HG02798 (cell line): ENCODE results near the gene HHAT.
A peak's percentile ranks its signal among the peaks of the same experiment; 100 is the strongest.

Experiments used
- ATAC-seq: cut with Tn5 transposase; IDR thresholded peaks from one replicate; pipeline ENCODE4 v1.9.1; 2021; ENCODE audit warnings: mild to moderate bottlenecking; ENCODE audit not compliant: unreplicated experiment, poor library complexity

Gene HHAT

DNA sequence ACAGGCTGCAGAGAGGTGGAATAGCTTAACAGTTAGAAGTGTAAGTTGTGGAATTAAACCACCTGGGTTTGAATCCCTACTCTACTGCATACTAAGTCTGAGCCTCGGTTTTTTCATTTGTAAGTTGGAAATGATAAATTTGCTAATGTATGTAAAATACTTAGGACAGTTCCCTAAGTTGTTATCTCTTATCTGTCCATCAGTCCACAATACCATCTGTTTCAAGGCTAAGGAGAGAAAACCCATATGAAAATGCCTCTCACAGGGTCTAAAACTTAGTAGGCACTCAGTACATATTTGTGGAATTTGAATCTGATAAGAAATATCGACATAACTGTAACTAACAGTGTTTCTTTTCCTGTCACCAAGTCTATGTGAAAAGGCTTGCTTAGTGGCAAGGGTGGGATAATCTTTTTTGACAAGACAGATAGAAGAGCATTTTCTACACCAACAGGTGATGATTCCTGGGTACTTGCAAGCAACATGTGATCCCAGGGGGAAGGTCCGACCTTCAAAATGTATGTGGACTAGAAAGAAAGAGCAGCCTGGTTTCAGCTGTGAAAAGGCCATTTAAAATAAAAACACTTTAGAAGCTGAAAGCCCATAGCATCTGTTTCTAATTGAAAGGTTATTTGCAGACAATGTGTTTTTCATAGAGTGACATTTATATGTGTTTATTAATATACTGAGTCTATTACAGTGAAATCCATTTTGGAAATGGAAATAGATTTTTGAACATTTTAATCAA lies 202.9 kb downstream of the HHAT start:
- no peak for ATAC-seq

DNA sequence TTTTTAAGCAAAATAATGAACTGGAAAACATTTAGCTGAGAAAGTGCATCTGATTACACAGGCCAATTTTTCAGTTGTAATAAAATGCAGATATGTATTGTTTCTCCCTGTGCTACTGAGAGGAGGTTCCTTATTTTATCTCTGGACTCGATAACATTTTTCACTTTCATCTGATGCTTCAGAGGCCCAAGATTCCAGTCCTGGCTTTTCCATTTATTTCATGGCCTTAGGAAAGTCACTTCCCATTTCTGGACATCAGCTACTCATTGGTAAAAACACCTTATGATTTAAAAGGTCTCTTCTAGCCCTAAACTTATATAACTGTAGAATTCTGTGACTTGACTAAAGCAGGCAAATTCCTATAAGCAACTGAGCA lies 203.5 kb downstream of the HHAT start:
- ATAC-seq = no peak

DNA sequence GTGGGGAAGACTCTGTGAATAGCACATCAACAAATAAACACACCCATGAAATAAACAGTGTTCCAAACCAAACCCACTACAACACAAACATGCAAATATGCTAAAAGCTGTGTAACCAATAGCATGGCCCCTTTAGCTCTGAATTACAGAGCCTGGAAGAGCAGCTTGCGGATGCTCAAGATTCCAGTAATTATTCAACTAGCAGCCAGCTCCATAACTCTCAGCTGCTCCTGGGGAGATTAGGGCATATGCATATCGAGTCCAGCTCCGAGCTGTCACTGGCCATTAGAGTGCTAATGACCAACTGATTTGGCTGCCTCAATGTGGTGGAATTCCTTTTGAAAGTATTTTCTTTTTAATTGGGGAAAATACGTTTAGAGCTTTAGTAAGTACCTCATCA lies 207.1 kb downstream of the HHAT start:
- no peak for ATAC-seq

DNA sequence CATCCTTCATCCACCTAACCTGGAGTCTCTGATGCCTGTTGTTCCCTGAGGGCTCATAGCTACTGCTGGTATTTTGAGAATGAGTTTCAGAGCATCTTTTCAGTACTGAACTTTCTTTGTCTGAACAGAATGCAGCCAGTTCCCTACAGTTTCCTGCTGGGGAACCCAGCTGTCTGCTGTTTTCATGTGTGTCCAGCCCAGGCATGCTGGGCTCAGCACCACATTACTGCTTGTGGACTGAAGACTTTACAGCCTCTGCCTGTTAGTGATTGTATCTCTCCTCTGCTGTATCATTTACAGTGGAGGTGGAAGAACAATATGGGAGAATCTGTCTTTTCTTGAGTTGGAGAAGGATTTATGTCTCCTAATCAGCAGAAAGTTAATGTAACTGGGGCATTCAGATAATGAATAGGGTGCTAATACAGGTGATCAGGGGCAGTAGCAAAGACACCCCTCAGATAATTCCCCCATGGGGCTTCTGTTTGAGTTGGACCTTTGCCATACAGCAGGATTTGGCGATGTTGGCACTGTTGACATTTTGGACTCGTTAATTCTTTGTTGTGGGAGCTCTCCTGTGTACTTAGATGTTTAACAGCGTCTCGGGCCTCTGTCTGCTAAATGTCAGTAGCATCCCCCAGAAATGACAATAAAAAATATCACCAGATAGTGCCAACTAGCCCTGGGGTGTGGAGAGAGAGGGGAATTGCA lies 207.7 kb downstream of the HHAT start:
- ATAC-seq = no peak

DNA sequence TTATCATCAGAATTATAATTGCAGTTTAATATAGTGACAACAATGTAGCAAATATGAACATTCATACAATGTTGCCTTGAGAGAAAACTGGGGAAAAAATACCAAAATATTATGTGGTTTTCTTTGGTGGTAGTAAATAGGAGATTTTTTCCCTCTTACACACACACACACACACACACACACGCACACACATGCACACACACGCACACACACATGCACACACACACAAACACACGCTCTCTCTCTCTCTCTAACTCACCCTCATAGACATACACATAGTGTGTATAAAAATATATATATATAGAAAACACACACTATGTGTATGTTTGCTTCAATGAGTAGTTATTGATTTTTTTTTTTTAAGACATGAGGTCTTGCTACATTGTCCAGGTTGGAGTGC lies 211.6 kb downstream of the HHAT start:
- ATAC-seq = no peak

DNA sequence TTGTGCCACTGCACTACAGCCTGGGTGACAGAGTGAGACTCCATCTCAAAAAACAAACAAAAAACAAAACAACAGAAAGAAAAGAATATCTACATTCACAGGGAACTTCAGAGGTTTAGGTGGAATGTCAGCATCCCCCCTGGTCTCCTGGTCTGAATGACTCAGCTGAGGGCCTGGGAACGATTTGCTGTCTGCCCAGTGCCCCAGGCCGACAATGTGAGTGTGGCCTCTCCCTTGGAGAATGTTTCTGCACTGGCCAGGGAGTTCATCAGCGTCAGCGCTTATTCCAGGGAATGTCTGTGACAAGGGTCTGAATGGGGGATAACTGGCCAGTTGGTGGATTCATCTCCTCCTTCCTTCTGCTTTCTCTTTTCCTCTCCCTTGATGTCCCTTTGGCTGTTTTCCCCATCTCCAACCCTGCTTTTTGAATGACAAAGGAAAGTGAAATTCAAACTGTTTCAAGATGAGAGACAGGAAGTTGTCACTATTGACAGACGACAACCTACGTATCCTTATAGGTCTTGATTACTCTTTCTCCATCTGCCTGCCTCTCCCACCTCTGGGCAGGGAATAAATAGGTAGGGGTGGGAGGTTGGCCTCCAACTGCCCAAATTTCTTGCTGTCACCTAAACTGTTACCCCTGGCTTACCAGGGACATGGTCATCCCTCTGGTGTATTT lies 213.1 kb downstream of the HHAT start:
- no peak for ATAC-seq

DNA sequence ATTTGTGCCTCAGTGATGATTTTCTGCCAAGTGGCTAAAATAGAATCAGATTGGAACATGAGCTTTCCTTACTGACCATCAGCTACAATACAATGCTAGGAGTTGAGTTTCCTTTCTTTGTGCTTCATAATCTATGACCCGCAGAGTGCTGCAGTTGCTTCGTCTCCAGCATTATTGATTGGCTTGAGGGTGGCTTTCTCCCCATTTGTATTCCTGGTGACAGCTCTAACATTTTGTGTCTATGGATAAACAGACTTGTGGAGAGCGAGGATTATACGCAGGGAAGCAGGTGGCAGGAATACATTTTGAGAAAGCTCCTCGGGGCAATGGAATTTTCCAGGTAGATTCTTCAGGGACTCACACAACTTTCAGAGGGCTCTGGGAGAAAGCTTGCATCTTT lies 223.2 kb downstream of the HHAT start:
- ATAC-seq = no peak

DNA sequence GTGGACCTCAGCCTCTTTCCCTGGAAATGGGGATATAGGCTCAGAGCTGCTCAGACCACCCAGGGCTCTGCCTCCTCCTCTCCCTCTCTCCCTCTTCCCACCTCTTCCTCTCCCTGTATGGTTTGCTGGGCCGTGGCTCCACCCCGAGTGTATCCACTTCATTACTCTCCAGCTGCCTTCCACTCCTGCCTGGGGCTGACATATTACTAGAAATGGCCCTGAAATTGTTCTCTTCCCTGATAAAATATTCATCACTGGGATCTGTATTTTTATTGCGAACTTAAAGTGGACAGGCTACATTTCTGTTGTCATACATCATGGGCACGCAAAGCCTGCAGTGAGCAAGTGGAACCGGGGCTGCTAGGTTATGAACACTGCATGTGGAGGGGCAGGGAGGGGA lies 225.0 kb downstream of the HHAT start:
- no peak for ATAC-seq

DNA sequence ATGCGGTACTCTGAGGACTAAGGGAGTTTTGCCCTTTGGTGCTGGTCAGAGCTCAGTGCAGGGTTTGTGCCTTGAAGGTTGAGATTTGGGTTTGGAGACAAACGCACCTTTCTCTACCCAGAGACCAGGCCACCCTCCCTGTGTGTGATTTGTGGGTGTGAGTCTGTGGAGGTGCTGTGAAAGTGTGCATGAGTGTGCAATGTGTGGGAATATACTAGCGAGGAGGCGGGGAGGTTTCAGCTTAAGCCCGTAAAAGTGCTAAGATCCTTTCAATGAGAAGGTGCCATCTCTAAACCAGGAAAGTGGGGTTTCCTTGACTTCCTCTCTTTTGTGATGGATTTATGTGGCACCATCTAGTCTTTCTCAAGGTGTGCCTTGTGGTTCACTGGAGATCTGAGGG lies 225.7 kb downstream of the HHAT start:
- ATAC-seq = no peak

DNA sequence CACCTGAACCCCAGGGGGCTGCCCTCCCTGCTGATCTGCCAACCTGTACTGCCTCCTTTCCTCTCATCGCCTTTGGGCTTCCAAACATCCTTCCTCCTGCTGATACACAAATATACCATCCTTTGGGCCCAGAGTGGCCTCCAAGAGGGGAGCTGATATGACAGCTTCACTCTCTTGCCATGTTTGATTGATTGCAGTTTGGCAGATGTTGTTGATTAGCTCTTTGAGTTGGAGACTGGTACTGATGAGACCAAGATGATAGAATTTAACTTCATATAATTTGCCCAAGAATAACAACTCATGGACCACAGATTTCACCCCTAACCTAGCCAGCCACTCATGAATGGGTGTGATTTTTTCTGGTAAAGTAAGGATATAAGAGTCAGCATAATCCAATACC lies 227.8 kb downstream of the HHAT start:
- ATAC-seq = no peak

DNA sequence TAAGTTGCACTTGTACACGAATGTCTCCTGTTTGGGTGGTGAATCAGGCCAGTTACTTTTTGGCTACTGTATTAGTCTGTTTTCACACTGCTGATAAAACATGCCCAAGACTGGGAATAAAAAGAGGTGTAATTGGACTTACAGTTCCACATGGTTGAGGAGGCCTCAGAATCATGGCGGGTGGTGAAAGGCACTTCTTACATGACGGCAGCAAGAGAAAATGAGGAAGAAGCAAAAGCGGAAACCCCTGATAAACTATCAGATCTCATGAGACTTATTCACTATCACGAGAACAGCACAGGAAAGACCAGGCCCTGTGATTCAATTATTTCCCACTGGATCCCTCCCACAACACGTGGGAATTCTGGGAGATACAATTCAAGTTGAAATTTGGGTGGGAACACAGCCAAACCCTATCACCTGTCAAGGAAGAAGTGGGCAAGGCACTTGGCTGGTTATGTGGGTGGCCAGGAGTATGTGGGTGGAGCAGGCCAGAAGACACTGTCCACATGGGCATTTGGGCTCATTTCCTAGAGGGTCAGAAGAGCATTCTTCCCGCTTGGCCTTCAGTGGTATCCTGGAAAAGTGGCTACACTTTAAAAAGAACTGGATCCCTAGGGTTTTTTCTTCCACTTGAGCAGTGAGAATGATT lies 228.8 kb downstream of the HHAT start:
- no peak for ATAC-seq

DNA sequence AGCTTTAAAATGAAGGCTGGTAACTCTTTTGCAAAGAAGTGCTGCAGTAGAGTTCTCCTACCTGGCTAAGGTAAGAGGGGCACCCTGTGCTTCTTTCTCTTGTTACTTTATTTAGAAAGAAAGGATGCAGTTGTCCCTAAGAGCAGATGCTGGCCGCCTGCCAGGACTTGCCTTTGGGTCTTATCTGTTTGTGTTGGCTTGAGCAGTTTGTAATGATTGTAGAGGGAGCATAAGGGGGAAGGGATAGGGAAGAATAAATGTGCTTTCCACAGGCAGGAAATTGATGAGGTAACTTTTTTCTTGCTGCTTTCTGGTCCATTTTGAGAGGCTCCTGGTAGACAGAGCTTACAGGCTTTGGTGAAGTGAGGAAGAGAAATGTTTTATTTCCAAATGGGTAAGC lies 229.6 kb downstream of the HHAT start:
- ATAC-seq = no peak

DNA sequence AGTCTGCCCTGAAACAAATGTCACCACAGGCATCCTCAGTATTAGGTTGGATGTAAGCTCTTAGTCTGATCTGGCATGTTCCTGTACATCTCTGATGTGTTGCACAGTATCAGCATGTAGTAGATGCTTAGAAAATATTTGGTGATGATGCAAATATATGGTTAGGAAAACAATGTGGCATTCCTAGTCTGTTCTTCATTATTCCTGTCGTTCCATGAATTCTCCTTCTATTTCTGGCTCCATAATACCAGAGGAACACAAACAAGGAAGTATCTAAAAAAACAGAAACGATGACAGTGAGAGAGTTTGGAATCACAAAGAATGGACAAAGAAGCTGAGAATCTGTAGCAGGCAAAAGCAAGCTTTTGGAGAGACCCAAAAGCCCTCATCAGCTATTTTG lies 236.6 kb downstream of the HHAT start:
- ATAC-seq = no peak

DNA sequence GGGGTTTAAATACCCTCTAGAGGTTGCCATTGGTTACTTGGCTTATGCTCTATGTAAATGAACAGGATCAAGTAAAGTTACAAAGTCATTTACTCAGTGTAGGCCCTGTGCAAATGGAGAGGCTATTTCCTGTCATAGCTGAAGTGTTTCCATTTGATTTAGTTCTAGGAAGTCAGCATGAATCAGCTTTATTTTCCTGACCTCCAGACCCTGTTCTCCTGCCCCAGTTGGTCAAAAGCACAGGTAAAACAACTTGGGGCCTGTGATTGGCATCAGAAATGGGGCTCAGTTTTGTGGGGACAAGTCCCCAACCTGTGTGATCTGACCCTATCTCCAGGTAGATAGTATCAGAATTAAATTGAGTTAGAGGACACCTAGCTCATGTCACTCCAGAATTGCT lies 239.9 kb downstream of the HHAT start:
- no peak for ATAC-seq

DNA sequence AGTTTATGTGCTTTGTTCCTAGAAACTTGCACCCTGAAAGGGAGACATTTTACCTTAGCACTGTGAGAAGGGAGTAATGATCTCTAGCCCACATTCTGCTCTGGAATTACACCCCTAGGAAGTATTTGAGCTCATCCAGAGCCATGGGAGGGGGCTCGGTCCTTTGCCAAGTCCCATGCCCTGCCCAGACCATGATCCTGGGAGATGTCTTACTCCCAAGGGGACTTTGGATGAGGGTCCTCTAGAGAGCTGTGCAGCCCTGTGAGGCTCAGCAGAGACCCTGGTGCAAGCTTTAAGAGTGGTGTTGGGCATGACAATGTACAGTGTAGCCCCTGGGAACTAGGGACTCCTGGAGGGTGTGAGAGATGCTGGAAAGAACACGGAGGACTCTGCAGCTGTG lies 241.4 kb downstream of the HHAT start:
- no peak for ATAC-seq

DNA sequence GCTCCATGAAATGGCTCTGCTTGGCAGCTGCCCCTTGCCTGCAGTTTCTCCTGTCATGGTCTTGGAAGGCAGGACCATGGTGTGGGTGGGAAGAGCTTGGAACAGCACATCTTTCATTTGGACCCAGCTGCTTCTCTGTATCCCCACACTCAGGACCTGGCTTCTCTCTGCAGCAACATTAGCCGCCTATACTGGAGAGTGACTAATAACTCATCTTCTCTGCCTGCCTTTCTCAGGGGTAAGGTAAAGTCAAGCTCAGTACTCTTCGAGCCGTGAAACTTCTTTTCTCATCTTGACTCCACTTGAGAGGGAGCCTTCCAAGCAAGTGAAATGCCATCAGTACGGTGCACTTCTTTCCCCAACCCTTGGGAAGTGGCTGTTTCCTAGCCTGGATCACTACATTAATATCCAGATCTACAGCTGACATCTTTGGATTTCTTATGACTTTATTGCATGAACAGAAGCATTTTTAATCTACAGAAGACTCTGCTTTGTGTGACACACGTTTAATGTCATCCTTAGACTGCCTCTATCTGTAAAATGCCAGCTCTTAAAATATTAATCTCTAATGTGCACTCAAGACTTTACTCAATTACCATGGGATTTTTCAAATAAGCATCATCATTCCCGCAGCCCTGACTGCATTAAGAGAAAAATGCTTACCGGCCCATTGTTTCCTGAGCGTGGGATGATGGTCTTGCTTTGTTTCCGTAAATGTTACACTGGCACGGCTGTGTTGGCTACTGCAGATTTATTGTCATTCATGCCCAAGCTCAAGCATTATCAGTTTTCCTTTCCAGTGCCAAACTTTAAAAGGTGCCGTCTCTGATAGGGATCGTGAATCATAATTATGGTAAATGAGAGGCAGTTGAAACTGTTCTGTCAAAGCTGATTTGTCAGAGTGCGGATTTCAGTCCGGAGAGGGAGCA lies 242.9 kb downstream of the HHAT start:
- no peak for ATAC-seq

DNA sequence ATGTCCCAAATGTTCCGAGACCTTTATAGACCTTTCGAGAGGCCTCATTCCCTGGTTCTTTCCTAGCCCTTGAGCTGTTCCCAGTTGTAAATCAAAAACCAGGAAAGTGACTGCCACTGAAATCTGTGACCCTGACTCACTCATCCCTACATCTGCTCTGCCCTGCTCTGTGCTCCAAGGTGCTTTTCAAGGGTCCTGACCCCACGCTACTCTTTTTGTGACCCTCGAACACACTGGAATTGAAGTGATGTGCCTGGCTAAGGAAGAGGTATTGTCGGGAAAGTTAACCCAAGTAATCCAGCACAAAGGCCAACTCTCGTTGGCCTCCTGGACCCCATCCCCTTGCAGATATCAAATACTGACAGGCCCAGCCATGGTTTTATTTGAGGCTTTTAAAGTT lies 244.4 kb downstream of the HHAT start:
- ATAC-seq = no peak

DNA sequence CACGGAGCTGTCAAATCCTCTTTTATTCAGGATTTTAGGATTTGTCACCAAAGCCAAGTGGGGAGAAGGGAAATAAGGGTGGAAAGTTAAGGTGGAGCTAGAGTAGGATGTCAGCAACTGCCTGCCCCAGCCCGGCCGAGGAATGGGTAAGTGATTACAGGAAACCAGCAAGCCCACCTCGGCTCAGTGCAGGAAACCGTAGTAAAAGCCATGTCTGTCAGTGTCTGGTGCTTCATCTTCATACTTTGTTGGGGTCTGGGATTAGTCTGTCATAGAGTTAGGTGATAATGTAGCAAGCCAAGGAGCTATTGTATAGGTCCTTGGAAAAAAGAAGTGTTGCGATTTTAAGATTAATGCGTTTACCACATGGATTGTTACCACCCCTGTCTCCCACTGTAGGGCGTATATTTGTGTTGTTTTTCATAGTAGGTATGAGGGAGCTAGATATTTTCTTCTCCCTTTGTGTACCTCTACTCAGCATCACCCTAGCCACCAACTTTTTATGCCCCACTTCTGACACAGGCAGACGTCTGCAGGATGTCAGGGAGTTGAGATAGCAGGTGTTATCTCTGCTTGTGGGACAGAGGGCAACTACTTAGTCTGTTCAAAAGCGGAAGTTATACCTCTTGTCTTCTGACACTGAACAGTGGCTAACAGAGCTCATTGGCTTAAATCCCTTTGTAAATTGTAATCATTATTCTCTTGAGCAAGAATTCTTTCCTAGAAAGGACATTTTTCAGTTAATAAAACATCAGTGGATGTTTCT lies 253.7 kb downstream of the HHAT start:
- ATAC-seq = peak; percentile 51

DNA sequence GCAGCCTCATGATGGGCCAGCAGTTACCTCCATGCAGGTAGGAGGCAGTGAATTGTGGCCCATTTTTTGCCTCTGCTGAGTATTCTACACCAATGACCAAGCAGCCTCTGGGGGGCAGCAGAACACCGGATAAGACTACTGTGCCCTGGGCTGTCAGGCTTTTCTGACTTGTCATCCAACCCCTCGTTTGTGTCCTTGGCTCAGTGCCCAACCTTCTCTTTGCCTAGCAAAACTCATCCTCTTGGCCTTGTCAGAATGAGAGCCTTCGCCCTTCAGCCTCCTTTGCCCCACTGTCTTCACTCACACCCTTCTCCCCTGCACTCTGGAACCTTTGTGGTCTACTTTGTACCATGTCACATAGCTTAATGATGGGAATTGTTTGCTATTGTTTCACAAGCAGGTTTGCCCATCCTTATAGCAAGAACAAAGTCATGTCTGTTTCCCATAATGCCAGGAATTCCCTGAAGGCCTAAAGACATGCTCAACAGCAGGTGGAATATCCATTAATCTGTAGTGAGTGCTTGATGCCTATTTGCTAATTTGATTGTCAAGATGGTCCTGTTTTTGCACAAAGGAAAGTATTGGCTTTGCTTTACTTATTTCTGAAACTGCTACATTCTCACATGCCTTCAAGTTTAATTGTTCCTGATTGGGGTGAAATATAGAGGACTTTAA lies 255.9 kb downstream of the HHAT start:
- peak; percentile 82 for ATAC-seq
